HepG2 (cell line): ENCODE measurements around the gene TOB1. TPM values are rescaled to one million over a fixed set of nuclear protein-coding genes. Genes with fewer than 3 reads are reported as not detected.

ENCODE experiments used
- ATAC-seq: fragments of 200-7000 bp; cut with Tn5 transposase; 3 replicates; pipeline ENCODE4 v1.9.1; 2020; ENCODE audit warnings: mild to moderate bottlenecking, moderate library complexity
- BruUV-seq: library from RNA; stranded (reverse); fragments of 400-500 nt; replicated peaks from 2 replicates; lab custom pipeline; 2021; lab: Mats Ljungman, UMichigan
- CTCF ChIA-PET: fragments of 300-600 bp; formaldehyde crosslinking; extraction: SDS; loops from one replicate; lab custom pipeline; 2021; ENCODE audit warnings: low total read pairs, inconsistent platforms, low intra/inter-chr PET ratio; lab: Yijun Ruan, JAX
- POLR2A ChIA-PET: fragments of 350-600 bp; sonication (Branson Sonifier 250); formaldehyde crosslinking; loops from one replicate; lab custom pipeline; 2020; ENCODE audit warnings: antibody characterized with exemption, inconsistent platforms; lab: Yijun Ruan, JAX
- DNase-seq: peaks from one replicate; pipeline ENCODE4 v3.0.0-alpha.2; 2015; ENCODE audit warnings: low spot score
- FAIRE-seq: peaks from 3 replicates; lab custom pipeline; 2011; peaks lifted over from hg19 to GRCh38; lab: Jason Lieb, UNC
- H2AFZ ChIP-seq: one replicate; pipeline ENCODE4 v1.6.1; 2011; ENCODE audit warnings: low read length, inconsistent platforms
- H3K27ac ChIP-seq: fragments of 300-600 bp; 3 replicates; pipeline ENCODE4 v1.8.0; 2011; ENCODE audit warnings: mixed run types, mild to moderate bottlenecking, mixed read lengths, low read length, inconsistent platforms; ENCODE audit not compliant: insufficient read depth; ENCODE audit errors: extremely low read length
- H3K27me3 ChIP-seq, 2 experiments: fragments of 200-600 bp in 1 of 2; 2 replicates in 1 of 2; 3 replicates in 1 of 2; pipeline versions ENCODE4 v1.6.0 to v1.8.0; 2011; ENCODE audit warnings: low read length in 2 of 2, mild to moderate bottlenecking in 2 of 2, moderate library complexity in 2 of 2, inconsistent platforms in 1 of 2; ENCODE audit not compliant: insufficient read depth in 2 of 2, control insufficient read depth in 1 of 2
- H3K36me3 ChIP-seq, 2 experiments: fragments of 200-600 bp in 1 of 2; replicated peaks in 1 of 2; 2 replicates in 1 of 2; 3 replicates in 1 of 2; pipeline versions ENCODE4 v1.5.1 to v1.8.0; 2011; ENCODE audit warnings: low read length in 2 of 2, inconsistent platforms in 1 of 2; ENCODE audit not compliant: insufficient read depth in 2 of 2, control insufficient read depth in 1 of 2
- H3K4me1 ChIP-seq: 2 replicates; pipeline ENCODE4 v1.5.1; 2012; ENCODE audit warnings: low read length, inconsistent platforms; ENCODE audit not compliant: insufficient read depth
- H3K4me2 ChIP-seq: 2 replicates; pipeline ENCODE4 v1.6.0; 2011; ENCODE audit warnings: low read depth, low read length, inconsistent platforms
- H3K4me3 ChIP-seq, 3 experiments: fragments of 200-600 bp in 1 of 3; sonication (generic), shearing (Covaris generic) in 1 of 3; replicated peaks in 1 of 3; 2 replicates each; pipeline ENCODE4 v1.5.1; 2011 to 2016; ENCODE audit warnings: low read length in 3 of 3, inconsistent platforms in 2 of 3, low read depth in 2 of 3, mild to moderate bottlenecking in 2 of 3, control low read depth in 1 of 3, mixed read lengths in 1 of 3; ENCODE audit not compliant: insufficient read depth in 1 of 3
- H3K79me2 ChIP-seq: one replicate; pipeline ENCODE4 v1.6.1; 2011; ENCODE audit warnings: low read length, inconsistent platforms; ENCODE audit not compliant: insufficient read depth
- H3K9ac ChIP-seq: 2 replicates; pipeline ENCODE4 v1.6.0; 2011; ENCODE audit warnings: mild to moderate bottlenecking, low read depth, low read length, inconsistent platforms; ENCODE audit not compliant: insufficient read depth
- H3K9me3 ChIP-seq: 2 replicates; pipeline ENCODE4 v1.5.1; 2012; ENCODE audit warnings: mild to moderate bottlenecking, low read length
- H4K20me1 ChIP-seq: 2 replicates; pipeline ENCODE4 v1.6.0; 2011; ENCODE audit warnings: inconsistent platforms, mild to moderate bottlenecking, low read length, moderate library complexity; ENCODE audit not compliant: insufficient read depth
- CREB1 ChIP-seq, 2 experiments: fragments of 450-650 bp in 1 of 2; IDR thresholded peaks; 2 replicates each; pipeline ENCODE4 v1.6.1; 2016 to 2017; ENCODE audit warnings: control low read depth in 1 of 2, mild to moderate bottlenecking in 1 of 2, missing compliant biosample characterization in 1 of 2, missing genetic modification characterization in 1 of 2
- FOXO4 ChIP-seq: sonication (generic); formaldehyde crosslinking; conservative IDR thresholded peaks from 2 replicates; pipeline ENCODE4 v1.8.1; 2023; ENCODE audit warnings: missing genetic modification reagents
- NFE2L1 ChIP-seq: sonication (generic); formaldehyde crosslinking; IDR thresholded peaks from 2 replicates; pipeline ENCODE4 v1.4.0; 2020; ENCODE audit warnings: missing genetic modification reagents, mild to moderate bottlenecking, borderline replicate concordance
- NFE2L2 ChIP-seq: fragments of 150-350 bp; IDR thresholded peaks from 2 replicates; pipeline ENCODE4 v1.6.1; 2014; ENCODE audit warnings: low read length
- SIX1 ChIP-seq: sonication (generic); formaldehyde crosslinking; IDR thresholded peaks from 2 replicates; pipeline ENCODE4 v1.4.0; 2020; ENCODE audit warnings: missing genetic modification reagents, borderline replicate concordance
- ZMAT3 ChIP-seq: sonication (generic); formaldehyde crosslinking; conservative IDR thresholded peaks from 2 replicates; pipeline ENCODE4 v1.7.0; 2021; ENCODE audit warnings: missing genetic modification reagents
- ZNF12 ChIP-seq: sonication (generic); formaldehyde crosslinking; IDR thresholded peaks from 2 replicates; pipeline ENCODE4 v1.5.0; 2020; ENCODE audit warnings: missing genetic modification reagents
- ZNF225 ChIP-seq: sonication (generic); formaldehyde crosslinking; IDR thresholded peaks from 2 replicates; pipeline ENCODE4 v1.4.0; 2020; ENCODE audit warnings: mild to moderate bottlenecking, missing genetic modification reagents
- ZNF264 ChIP-seq: sonication (generic); formaldehyde crosslinking; IDR thresholded peaks from 2 replicates; pipeline ENCODE4 v1.4.0; 2020; ENCODE audit warnings: missing genetic modification reagents
- ZNF280B ChIP-seq: sonication (generic); formaldehyde crosslinking; IDR thresholded peaks from 2 replicates; pipeline ENCODE4 v1.5.0; 2020; ENCODE audit warnings: missing genetic modification reagents, mild to moderate bottlenecking, borderline replicate concordance
- ZNF282 ChIP-seq: fragments of 450-650 bp; IDR thresholded peaks from 2 replicates; pipeline ENCODE4 v1.6.1; 2018; ENCODE audit not compliant: partially characterized antibody
- ZNF343 ChIP-seq: sonication (generic); formaldehyde crosslinking; IDR thresholded peaks from 2 replicates; pipeline ENCODE4 v1.4.0; 2020; ENCODE audit warnings: mild to moderate bottlenecking, missing genetic modification reagents
- ZNF367 ChIP-seq: sonication (generic); formaldehyde crosslinking; IDR thresholded peaks from 2 replicates; pipeline ENCODE4 v1.4.0; 2020; ENCODE audit warnings: missing genetic modification reagents, borderline replicate concordance
- ZNF414 ChIP-seq: sonication (generic); formaldehyde crosslinking; IDR thresholded peaks from 2 replicates; pipeline ENCODE4 v1.5.0; 2020; ENCODE audit warnings: missing genetic modification reagents
- ZNF432 ChIP-seq: sonication (generic); formaldehyde crosslinking; IDR thresholded peaks from 2 replicates; pipeline ENCODE4 v1.5.0; 2020; ENCODE audit warnings: missing genetic modification reagents, mild to moderate bottlenecking, borderline replicate concordance
- ZNF484 ChIP-seq: sonication (generic); formaldehyde crosslinking; IDR thresholded peaks from 2 replicates; pipeline ENCODE4 v1.5.1; 2020; ENCODE audit warnings: mild to moderate bottlenecking, low read depth, missing genetic modification reagents, borderline replicate concordance
- ZNF496 ChIP-seq: sonication (generic); formaldehyde crosslinking; IDR thresholded peaks from 2 replicates; pipeline ENCODE4 v1.8.1; 2023; ENCODE audit warnings: mild to moderate bottlenecking, moderate library complexity, missing genetic modification reagents; ENCODE audit not compliant: insufficient replicate concordance
- ZNF513 ChIP-seq: sonication (generic); formaldehyde crosslinking; conservative IDR thresholded peaks from 2 replicates; pipeline ENCODE4 v1.5.0; 2020; ENCODE audit warnings: missing genetic modification reagents
- ZNF598 ChIP-seq: sonication (generic); formaldehyde crosslinking; IDR thresholded peaks from 2 replicates; pipeline ENCODE4 v1.5.1; 2020; ENCODE audit warnings: mild to moderate bottlenecking, missing genetic modification reagents, borderline replicate concordance
- ZNF674 ChIP-seq: sonication (generic); formaldehyde crosslinking; IDR thresholded peaks from 2 replicates; pipeline ENCODE4 v1.5.0; 2020; ENCODE audit warnings: low read depth, mild to moderate bottlenecking, missing genetic modification reagents
- WGBS: methylation state at CpG from one replicate; pipeline ENCODE4 v1.1.6; 2017; ENCODE audit warnings: low lambda C conversion rate; 5-methylcytosine and 5-hydroxymethylcytosine counted together
- in situ Hi-C: cut with HindIII; loops from 2 replicates; pipeline ENCODE4 v1.10.0; 2017; ENCODE audit warnings: low pct_unique_long_range_greater_than_20kb; ENCODE audit not compliant: extremely low pct_ligation_motif_present
- intact Hi-C: fragments of 100-400 bp; cut with micrococcal nuclease; formaldehyde crosslinking; loops from one replicate; pipeline ENCODE4 v1.10.0; 2022; ENCODE audit not compliant: unreplicated experiment
- polyA plus RNA-seq, 8 experiments: library from polyadenylated mRNA; depleted of rRNA in 3 of 8; stranded (reverse) in 7 of 8; unstranded in 1 of 8; fragments of >200 nt; fragmentation: Illumina TruSeq in 4 of 8; extraction: Trizol in 4 of 8; gene quantifications; 2 replicates each; pipeline versions ENCODE4 v1.2.1 to v1.2.3, GENCODE V29; 2011 to 2016; ENCODE audit warnings: low read depth in 4 of 8, missing spikeins in 1 of 8, mixed read lengths in 1 of 8; ENCODE audit not compliant: insufficient read depth in 1 of 8
- total RNA-seq, 5 experiments: library from RNA; depleted of rRNA; stranded (reverse); fragments of >200 nt; fragmentation: Illumina TruSeq; extraction: Trizol; gene quantifications; 2 replicates each; pipeline ENCODE4 v1.2.3, GENCODE V29; 2016; ENCODE audit warnings: low read depth in 1 of 5

The TOB1 gene
- total and polyA plus RNA-seq, 2 of the 13 experiments (the other 11 are each of a cell fraction or from before 2014, with no cell fraction given), result 21.9 to 57.7 TPM

- ATAC-seq (peak; percentile 48), DNase-seq (peak; percentile 85), FAIRE-seq (peak; percentile 88)
- no TSS peak for BruUV-seq
- no peaks in the 10 kb centered on the region for H3K27me3 ChIP-seq
- intact Hi-C loops (loop anchor here (1.0 to 2.0 kb wide), 2 partner anchors 39 to 45 kb away; no protein-coding TSS in a partner anchor), in situ Hi-C loops (no loop called here)
- H3K4me2 ChIP-seq, result peak overlapping the region; percentile 93
- H3K9ac ChIP-seq, result peak overlapping the region; percentile 80
- H2AFZ ChIP-seq, result no peak overlapping the region
- H3K9me3 ChIP-seq, result no peaks in the 10 kb centered on the region
- H3K27ac ChIP-seq, result peak overlapping the region; percentile 93
- H3K36me3 ChIP-seq, result no peaks in the 10 kb centered on the region
- 0% methylated on average over 1 of the region's 1 CpG for WGBS
- ChIA-PET POLR2A (interaction anchor here (0.7 to 9.1 kb wide), 20 partner anchors 12 to 401 kb away, joined by 4 to 336 read pairs (median 15); partner anchors contain the start of genes LUC7L3 and TOB1), CTCF (no interaction called here)
- H4K20me1 ChIP-seq, result no peaks in the 10 kb centered on the region
- H3K4me1 ChIP-seq, result peaks cover 93% of the 10 kb centered on the region
- no peaks in the 10 kb centered on the region for H3K79me2 ChIP-seq
- peak overlapping the region; percentile 48 to 76 (median 52) for H3K4me3 ChIP-seq
- no peak for TF ChIP-seq CREB1 (IDR thresholded peaks at IDR 0.05)
- TF ChIP-seq CREB1 (CRISPR knock-in tag; IDR thresholded peaks at IDR 0.05), result 0 out of 2 replicates have a peak, but pooled peaks have one; percentile 18
- TF ChIP-seq ZNF343 (CRISPR knock-in tag), result 0 out of 2 replicates have a peak, but pooled peaks have one; percentile 63
- TF ChIP-seq ZNF414 (CRISPR knock-in tag), result no peak; the same call in 1 of the 2 replicates
- no peak for TF ChIP-seq ZNF367 (CRISPR knock-in tag)
- TF ChIP-seq ZNF674 (CRISPR knock-in tag), result no peak
- no peak for TF ChIP-seq ZNF598
- TF ChIP-seq FOXO4 (CRISPR knock-in tag), result 0 out of 2 replicates have a peak, but pooled peaks have one; percentile 29
- TF ChIP-seq ZNF484 (CRISPR knock-in tag), result no peak
- no peak; the same call in 1 of the 2 replicates for TF ChIP-seq ZNF280B (CRISPR knock-in tag)
- no peak for TF ChIP-seq ZNF513 (CRISPR knock-in tag)
- no peak for TF ChIP-seq ZNF496 (CRISPR knock-in tag)
- TF ChIP-seq ZNF12 (CRISPR knock-in tag), result peak; percentile 31; the same call in 1 of the 2 replicates
- TF ChIP-seq NFE2L2, result no peak
- no peak for TF ChIP-seq NFE2L1 (CRISPR knock-in tag)
- 0 out of 2 replicates have a peak, but pooled peaks have one; percentile 23 for TF ChIP-seq ZNF264 (CRISPR knock-in tag)
- no peak for TF ChIP-seq ZNF225 (CRISPR knock-in tag)
- no peak for TF ChIP-seq ZNF432 (CRISPR knock-in tag)
- no peak for TF ChIP-seq ZNF282
- TF ChIP-seq ZMAT3 (CRISPR knock-in tag), result no peak
- no peak for TF ChIP-seq SIX1
These were observed 39.3 kb upstream of the TOB1 start for GRCh38 chr17:50905460-50905803.
